Hematopoietic multipotent progenitor cell treated with erythropoietin and hydrocortisone succinate and interleukin-3 and kit ligand, for 6 days (in vitro differentiated cells): ENCODE measurements around the gene LLGL1.

ENCODE experiments used
- DNase-seq: peaks from one replicate; pipeline ENCODE4 v3.0.0-alpha.2; 2015

Gene LLGL1

GRCh38 chr17:18278867-18279266, 53.4 kb downstream of the LLGL1 start:
- DNase-seq: no peak

GRCh38 chr17:18280249-18280648, 54.8 kb downstream of the LLGL1 start:
- no peak for DNase-seq

- no peak for DNase-seq
These were observed 55.4 kb downstream of the LLGL1 start for GRCh38 chr17:18280766-18281371.

- no peak for DNase-seq
These were observed 56.4 kb downstream of the LLGL1 start for GRCh38 chr17:18281788-18282187.

- DNase-seq: no peak
These were observed 59.9 kb downstream of the LLGL1 start for GRCh38 chr17:18285296-18285695.

- no peak for DNase-seq
These were observed 66.5 kb downstream of the LLGL1 start for GRCh38 chr17:18291718-18292540.
